NCI-H2081 treated with DMSO at 0.1 percent for 48 hours (cell line): Measurements from ENCODE around the gene SFSWAP.
"Not testable (repeated sequence)": the region's sequence is repeated elsewhere in the genome, so short reads cannot be mapped to it uniquely, and the experiment has no call there.

ENCODE experiments used
- DNase-seq: peaks from one replicate; lab custom pipeline; 2025; lab: John Stamatoyannopoulos, UW

The SFSWAP gene

DNA sequence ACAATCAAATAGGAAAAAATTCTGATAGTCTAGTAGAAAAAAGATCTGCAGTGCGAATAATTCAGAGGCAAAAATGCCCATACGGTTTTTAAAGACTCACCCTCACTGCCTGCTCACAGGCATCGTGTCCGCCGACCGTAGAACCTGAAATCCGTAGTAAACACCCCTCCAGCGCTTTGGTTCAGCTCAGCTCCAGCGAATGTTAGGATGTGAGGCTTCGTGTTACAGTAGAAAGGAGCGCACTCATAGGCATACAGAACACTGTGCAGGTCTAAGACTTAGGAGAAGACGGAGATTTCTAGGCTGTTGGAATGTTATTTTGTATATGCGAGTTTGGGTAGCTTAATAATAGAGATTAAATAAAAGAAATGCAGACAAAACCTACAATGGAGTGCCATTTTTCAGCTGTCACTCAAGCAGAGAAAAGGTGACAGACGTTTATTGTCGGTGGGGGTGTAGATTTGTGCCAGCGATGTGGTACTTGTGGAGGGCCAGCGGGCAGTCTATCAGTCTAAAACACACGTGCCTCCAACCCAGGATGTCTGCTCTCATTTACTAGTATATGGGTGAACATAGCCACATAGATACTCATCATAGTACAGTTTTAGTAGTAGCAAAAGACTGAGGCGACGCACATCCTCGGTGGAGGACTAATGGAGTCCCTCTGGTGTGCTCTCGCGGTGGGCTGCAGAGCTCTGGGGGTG, 25.7 kb downstream of the SFSWAP start:
- DNase-seq, result no peak

DNA sequence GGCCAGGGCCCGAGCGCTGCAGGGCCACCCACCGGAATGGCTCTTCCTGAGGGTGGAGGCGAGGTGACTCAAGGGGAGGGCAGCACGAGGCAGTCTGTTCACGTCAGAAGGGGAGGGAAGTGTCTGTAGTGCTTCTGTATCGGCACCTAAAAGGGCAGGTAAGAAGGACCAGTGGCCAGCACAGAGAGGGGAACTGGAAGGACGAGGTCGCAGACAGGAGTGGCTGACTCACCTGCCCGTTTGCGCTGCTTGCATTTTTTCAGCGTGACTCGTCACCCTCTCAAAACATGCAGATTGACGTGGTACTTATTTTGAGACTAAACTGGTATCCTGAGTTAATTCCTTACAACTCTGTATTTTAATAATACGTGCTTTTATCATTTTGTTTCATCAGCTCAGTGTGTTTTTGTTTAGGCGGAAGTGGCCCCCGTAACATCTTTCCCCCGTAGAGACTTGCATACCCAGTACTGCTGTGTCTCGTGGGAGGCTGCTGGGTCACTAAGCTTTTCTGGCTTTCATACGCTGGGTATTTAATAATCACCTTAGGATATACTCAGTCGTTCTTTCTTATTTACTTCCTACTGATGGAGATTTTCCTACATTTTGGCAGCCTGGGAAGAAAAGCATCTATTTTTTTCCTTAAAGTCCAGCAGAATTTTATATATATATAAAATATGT, 26.4 kb downstream of the SFSWAP start:
- DNase-seq, result no peak

DNA sequence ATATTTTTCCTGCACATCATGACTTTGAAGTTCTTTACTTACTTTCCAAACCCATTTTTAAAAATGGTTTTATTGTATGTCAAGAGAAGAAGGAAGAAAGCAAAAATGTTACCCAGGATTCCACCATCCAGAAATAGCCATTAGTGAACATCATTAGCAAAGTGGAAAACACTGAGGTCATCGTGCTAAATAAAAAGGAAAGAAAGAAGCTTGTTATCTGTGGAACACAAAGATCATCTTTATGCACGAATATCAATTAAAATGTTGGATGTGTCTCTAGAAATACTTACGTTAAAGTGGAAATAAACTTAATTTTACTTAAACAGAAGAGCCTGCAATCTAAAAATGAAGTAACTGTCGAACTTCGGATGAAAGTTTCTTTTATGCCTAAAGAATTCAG, 27.3 kb downstream of the SFSWAP start:
- DNase-seq, result no peak

DNA sequence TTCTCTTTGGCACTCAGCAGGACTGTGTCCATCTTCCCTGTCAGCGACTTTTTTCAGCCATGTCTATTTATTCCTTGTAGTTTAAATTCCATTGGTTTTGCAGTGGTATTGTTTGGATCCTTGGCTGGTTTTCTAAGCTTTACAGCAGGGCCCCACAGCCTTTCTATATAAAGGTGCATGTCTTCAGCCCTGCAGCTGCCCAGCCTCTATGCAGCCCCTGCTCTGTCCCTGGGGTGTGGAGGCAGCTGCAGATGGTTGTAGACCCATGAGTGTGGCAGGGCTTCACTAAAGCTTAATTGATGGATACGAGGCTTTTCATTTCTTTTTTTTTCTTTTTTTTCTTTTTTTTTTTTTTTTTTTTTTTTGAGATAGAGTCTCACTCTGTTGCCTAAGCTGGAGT, 29.7 kb downstream of the SFSWAP start:
- no peak for DNase-seq

DNA sequence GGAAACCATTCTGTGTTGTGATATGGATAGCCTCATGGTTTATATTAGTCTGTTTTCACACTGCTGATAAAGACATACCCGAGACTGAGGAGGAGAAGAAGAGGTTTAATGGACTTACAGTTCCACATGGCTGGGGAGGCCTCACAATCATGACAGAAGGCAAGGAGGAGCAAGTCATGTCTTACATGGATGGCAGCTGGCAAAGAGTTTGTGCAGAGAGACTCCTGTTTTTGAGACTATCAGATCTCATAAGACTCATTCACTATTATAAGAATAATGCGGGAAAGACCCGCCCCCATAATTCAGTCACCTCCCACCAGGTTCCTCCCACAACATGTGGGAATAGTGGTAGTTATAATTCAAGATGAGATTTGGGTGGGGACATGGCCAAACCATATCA, 31.9 kb downstream of the SFSWAP start:
- DNase-seq, result not testable (repeated sequence)

DNA sequence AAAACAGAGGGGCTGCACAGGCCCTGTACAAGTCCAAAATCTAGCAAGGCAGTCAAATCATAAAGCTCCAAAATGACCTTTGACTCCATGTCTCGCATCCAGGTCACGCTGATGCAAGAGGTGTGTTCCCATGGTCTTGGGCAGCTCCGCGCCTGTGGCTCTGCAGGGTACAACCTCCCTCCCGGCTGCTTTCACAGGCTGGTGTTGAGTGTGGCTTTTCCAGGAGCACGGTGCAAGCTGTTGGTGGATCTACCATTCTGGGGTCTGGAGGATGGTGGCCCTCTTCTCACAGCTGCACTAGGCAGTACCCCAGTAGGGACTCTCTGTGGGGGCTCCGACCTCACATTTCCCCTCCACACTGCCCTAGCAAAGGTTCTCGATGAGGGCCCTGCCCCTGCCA, 32.5 kb downstream of the SFSWAP start:
- DNase-seq, result not testable (repeated sequence)

DNA sequence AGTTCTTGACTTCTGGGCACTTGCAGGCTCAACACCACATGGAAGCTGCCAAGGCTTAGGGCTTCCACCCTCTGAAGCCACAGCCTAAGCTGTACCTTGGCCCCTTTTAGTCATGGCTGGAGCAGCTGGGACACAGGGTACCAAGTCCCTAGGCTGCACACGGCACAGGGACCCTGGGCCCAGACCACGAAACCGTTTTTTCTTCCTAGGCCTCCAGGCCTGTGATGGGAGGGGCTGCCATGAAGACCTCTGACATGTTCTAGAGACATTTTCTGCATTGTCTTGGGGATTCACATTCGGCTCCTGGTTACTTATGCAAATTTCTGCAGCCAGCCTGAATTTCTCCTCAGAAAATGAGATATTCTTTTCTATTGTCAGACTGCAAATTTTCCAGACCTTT, 33.0 kb downstream of the SFSWAP start:
- DNase-seq, result not testable (repeated sequence)

DNA sequence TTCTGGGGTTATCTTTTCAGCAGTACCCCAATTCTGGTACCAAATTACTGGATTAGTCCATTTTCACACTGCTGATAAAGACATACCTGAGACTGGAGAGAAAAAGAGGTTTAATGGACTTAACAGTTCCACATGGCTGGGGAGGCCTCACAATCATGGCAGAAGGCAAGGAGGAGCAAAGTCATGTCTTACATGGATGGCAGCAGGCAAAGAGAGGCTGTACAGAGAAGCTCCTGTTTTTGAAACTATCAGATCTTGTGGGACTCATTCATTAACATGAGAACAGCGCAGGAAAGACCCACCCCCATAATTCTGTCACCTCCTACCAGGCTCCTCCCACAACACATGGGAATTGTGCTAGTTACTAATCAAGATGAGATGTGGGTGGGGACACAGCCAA, 33.8 kb downstream of the SFSWAP start:
- not testable (repeated sequence) for DNase-seq

DNA sequence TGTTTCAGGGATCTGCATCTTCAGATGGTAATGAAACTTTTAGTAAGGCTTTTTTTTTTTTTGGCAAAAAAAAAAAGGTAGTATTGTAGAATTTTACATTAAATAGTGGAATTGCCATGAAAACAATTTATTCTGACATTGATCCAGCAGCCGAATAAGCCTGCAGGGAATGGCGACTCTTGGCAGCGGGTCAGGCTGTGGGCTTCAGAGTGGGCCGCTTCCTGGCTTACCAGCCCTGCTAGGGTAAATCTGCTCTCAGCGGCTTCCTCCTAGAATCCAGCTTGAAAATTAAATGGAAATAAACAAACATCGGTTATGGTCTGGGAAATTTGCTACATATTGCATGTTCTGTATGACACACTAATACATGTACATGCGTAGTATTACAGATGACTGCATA, 34.8 kb downstream of the SFSWAP start:
- no peak for DNase-seq

DNA sequence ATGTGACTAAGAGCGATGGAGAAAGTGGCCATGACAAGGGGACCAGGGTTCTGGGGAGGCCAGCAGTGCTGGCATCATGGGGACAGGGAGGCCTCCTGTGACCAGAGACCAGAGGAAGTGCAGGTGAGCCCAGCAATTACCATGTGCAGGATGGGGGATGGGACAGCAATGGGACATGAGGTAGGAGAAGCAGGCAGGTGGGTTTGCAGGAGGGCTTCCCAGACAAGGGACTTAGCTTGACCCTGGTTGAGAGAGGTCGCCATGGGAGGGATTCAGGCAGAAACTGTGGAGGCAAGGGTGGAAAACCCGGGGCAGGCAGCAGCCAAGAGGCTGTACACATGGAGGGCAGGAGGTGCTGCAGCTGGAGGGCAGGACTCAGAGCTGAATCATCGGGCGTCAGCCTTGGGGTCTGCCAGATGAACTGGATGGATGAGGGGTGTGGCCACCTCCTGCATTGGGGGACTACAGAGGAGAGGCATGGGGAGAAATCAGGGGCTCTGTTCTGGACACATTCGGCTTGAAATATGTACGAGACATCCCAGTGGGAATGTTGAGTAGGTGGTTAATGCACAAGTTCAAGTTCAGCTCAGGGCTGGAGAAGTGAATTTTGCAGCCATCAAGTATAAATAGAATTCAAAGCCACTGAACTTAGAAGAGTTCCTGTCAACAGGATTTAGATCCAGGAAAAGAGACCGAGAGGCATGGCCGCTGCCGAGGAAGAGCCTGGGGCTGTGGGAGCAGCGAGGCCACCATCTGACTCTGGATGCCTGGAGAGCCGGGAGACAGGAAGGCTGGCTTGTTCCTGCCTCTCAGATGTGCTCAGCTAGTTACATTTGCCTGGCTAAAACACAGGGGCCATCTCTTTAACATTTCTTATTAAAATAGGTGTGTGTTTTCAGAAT, 36.6 kb downstream of the SFSWAP start:
- DNase-seq, result no peak

DNA sequence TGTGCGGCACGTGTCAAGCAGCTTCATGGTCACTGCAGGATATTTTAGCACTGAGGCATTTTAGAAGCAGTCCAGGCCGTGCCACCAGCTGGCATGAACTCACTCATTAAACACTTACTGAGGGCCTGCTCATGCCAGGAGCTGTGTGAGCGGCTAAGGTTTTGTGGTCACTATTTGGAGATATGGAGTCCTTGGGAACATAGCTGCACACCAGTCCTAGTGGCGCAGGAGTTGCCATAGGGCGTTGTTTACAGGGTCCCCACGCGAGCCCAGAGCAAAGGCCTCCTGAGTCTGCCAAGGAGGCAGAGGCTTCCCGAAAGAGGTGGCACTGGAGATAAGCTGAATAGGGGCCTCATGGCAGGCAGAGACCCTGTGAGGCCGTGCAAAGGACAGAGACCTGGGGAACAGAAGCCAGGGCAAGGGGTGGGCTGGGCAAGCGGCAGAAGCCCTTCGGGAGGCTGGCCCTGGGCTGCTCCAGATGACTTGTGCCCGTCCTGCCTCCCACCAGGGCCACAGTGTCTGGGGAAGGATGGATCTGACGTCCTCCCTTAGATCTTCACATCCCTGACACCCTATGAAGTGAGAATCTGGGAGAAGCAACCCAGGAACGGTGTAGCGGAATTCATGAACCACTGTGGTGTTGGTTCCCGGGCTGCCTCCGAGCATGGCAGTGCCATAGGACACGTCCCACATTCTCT, 38.9 kb downstream of the SFSWAP start:
- DNase-seq, result no peak

DNA sequence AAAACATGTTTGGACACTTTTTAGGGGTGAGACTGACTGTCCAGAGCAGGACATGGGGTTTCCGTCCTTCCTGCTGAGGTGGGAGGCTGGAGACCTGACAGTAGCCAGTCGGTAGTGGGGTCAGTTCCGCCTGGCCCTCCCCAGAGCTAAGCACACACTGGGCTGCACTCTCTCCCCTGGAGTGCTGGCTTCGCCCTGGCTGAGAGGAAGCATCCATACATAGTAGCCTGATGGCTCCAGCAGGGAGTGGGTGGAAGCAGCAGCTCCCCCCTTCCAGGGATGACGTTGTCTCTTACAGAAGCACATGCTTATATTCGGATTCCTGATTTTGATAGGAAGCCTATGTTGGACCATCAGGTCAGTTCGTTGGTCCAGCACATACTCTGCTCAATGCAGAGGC, 40.4 kb downstream of the SFSWAP start:
- no peak for DNase-seq

DNA sequence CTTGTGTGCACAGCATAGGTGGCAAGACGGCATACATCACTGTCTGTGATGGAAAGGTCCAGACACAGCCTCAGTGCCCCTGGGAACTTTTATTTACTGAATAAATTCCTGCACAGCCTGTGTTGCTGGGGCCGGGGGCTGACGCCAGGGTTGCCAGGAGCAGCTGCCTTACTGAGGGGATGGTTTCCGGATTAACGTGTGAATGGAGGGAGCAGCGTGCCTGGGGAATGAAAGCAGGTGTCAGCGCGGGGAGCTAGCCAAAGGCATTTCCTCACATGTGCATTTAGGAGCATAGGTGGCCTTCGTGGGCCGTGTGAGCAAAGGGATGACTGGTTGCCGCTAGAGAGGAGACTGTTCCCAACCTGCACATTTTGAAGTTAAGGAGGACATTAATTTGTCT, 41.6 kb downstream of the SFSWAP start:
- DNase-seq, result no peak

DNA sequence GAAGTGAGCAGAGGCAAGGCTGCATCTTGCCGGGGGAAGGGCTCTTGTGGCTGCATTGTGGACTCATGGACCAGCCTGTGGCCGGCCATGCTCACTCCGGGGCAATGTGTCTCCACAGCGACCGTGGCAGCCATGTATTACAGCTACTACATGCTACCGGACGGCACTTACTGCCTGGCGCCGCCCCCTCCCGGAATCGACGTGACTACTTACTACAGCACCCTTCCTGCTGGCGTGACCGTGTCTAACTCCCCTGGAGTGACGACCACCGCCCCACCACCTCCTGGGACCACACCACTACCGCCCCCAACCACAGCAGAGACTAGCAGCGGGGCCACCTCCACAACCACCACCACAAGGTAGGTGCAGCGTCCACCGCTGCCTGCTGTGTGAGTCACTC, 42.1 kb downstream of the SFSWAP start:
- DNase-seq, result no peak

DNA sequence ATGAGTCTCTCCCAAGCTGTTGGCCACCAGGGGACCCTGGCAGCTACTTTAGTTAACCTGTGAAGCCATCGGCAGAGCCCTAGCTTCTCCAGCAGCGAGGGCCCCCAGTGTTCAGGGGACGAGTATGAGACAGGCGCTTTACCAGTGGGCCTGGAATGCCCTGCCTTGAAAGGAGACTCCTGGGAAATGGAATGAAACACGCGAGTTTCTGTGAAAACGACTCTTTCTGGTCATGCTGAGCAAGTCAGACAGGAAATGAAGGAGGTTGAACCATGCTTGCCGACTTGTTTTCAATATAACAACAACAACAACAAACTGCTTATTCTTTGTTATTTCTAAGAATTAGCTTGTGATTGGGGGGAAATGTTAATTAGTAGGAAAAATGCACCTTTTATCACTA, 42.9 kb downstream of the SFSWAP start:
- no peak for DNase-seq

DNA sequence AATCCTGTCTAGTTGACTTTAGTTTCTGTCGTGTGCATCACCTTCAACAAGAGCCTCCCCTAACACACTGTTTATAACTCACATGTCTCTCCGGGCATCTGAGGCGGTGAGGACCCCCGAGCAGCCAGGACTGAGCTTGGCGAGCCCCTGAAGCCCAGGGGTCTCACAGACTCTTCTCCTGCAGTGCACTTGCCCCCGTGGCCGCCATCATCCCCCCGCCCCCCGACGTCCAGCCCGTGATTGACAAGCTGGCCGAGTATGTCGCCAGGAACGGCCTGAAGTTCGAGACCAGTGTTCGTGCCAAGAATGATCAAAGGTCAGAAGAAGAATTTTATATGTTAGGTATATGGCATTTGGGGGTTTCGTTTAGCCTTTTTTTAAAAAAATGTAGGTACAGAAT, 43.3 kb downstream of the SFSWAP start:
- no peak for DNase-seq

DNA sequence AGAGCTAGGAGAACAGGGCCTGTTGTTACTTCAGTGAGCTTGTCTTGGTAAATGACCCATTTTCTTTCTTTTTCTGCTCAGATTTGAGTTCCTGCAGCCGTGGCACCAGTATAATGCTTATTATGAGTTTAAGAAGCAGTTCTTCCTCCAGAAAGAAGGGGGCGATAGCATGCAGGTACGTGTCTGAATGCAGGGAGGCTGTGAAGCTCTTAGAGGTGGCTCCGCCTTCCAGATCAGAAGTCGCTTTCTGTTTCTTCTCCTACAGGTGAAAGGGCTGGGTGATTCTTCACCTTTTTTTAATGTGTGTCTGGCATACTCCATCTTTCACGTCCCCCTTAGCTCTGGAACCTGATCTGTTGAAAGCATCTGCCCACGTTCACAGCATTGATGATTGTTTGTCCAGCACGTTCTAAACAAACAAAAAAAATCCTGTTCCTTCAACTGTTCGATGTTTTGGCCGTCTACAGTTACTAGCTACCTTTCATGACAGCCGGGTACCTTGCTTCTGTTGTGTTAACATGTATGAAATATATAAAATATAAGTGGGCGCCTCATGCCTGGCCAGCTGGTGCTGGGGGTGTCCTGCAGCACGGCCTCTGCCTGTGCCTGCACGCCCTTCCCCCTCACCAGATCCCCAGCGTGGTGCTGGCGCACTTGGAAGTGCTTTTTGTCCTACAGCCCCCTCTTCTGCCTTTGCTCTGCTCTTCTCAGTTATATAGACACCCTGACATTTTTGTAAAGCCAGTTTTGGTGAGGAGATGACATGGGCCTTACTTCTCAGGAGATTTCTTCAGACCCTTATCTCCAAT, 44.6 kb downstream of the SFSWAP start:
- DNase-seq, result no peak

DNA sequence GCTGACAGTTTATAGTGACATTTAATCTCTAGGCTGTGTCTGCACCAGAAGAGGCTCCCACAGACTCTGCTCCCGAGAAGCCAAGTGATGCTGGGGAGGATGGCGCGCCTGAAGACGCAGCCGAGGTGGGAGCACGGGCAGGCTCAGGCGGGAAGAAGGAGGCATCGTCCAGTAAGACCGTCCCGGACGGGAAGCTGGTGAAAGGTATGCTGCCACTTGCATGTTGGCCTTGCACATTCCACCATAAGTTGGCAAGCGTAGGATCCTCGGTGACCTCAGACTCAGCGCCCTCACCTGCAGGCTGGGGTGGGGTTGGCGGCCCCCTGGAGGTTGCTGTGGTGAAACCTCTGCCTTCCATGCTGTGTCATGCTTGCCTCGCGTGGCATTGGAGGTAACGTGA, 45.6 kb downstream of the SFSWAP start:
- no peak for DNase-seq

DNA sequence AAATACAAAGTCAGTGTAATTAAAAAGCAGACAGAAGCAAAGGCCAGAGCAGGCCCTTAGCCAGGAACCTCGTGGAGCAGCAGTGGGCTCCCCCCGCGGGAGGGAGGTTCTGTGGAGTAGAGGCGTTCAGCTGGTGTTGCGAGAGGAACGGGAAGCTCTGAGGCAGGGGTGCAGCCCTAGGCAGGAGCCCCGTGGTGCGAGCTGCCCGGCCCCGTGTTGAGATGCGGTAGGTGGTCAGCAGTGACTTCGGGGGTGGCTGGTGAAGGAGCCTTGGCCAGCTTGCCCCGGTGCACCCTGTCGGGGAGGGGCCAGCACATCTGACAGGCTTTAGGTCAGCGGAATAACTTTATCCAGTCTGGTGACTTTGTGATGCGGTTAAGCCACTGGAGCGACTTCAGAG, 46.2 kb downstream of the SFSWAP start:
- no peak for DNase-seq

DNA sequence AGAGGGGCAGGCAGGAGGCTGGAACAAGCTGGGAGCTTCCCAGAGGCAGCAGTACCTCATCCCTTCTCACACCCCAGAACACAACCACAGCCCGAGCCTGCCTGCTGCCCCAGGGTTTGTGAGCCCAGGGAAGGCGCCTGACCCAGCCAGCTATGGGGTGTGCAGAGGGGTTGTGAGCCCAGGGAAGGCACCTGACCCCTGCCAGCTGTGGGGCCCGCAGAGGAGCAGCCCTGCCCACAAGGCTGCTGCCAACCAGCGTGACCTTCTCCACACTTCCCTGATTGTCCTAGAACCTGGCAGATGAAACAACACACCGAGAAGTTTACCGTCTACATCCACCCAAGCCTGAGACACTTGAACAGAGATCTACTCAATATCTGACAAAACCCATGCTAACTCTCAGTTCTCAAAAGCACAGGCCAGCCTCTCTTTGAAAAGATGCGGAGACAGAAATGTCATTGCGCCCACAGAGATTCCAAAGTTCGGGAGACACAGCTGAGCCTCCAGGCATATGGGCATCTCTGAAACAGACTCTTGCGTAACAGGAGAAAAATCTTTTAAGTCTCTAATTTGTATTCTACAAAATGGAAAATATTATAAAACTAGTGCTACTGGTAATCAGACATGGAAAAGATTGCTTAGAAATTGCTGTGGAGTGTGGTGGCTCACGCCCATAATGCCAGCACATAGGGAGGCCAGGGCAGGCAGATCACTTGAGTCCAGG, 47.3 kb downstream of the SFSWAP start:
- no peak for DNase-seq

DNA sequence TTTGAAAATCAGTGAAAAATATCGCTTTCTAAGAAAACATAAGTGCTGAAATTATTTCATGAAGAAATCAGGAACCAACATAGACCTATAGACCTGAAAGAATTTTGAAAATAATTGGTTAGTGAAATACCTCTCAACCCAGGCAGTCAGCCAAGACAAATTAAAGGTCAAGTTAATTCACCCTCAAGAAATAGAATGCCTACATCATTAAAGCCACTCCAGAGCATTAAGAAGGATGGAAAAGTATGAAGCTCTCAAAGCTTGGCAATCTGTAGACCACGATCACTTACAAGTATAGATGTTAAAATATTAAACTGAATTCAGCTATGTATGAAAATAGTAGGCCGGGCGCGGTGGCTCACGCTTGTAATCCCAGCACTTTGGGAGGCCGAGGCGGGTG, 48.3 kb downstream of the SFSWAP start:
- DNase-seq, result no peak
